GM18511 (cell line): ENCODE measurements around the gene RAB34.

Source experiments
- ATAC-seq: cut with Tn5 transposase; IDR thresholded peaks from one replicate; pipeline ENCODE4 v1.9.1; 2021; ENCODE audit warnings: mild to moderate bottlenecking, moderate library complexity; ENCODE audit not compliant: unreplicated experiment

Gene RAB34

DNA sequence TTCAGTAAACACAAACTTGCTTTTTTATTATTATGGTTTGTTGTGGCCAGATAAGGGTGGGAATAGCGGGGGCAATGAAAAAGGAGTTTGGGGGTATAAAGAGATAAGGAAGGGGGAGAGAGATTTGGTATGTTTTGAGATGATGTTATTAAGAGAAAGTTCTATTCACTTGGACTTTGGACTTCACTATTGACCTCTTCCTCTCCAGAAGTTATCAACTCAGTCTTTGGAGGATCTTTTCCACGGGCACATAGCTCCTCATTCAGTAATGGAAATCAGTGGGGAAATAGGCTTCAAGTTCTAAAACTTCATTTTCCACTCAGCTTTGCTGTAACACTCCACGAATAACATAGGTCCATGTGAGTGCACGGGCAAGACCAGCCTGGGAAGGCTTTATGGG is 29.2 kb downstream of the RAB34 start:
- no peak for ATAC-seq

DNA sequence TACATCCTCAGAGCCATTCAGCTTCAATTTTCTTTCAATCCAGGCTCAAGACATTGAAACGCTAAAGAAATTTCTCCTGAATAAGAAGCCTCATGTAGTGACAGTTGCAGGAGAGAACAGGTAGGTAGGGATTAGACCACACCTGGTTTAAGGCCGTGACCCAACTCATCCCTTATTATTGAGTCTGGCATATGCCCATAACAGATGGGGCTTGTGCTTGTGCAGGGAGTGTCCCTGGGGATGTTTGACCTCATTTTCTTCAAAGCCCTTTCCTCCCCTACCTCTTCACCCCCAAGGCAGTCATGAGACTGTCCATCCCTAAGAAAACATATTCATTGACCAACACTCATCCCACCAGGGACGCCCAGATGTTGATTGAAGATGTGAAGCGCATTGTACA is 31.4 kb downstream of the RAB34 start:
- no peak for ATAC-seq

GRCh38 chr17:28685366-28685765 is 32.3 kb downstream of the RAB34 start:
- ATAC-seq: no peak

GRCh38 chr17:28684963-28685362 is 32.7 kb downstream of the RAB34 start:
- no peak for ATAC-seq

GRCh38 chr17:28682655-28683054 is 35.0 kb downstream of the RAB34 start:
- no peak for ATAC-seq

DNA sequence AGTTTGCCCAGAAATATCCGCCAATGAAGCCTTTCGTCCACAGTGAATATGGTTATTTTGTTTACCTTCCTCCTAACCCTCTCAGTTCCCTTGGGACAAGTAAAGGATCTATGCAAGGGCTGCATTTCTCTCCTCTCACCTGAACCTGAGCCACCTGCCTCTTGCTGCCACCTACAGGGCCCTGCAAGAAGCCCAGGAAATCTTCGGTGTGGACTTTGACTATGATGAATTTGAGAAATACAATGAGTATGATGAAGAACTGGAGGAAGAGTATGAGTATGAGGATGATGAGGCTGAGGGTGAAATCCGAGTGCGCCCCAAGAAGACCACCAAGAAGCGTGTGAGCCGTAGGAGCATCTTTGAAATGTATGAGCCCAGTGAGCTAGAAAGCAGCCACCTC is 41.7 kb downstream of the RAB34 start:
- ATAC-seq: no peak

- ATAC-seq: no peak
These were observed 42.2 kb downstream of the RAB34 start for GRCh38 chr17:28675490-28675889.

GRCh38 chr17:28669918-28670317 is 47.8 kb downstream of the RAB34 start:
- no peak for ATAC-seq

GRCh38 chr17:28667870-28668269 is 49.8 kb downstream of the RAB34 start:
- no peak for ATAC-seq

GRCh38 chr17:28665994-28666393 is 51.7 kb downstream of the RAB34 start:
- ATAC-seq: no peak
